CD4-positive, alpha-beta memory T cell (primary cell): ENCODE measurements around the gene HECTD1. TPM values are rescaled to one million over a fixed set of nuclear protein-coding genes. Genes with fewer than 3 reads are reported as not detected.
A peak's percentile ranks its signal among the peaks of the same experiment; 100 is the strongest.
"Not testable (repeated sequence)": the region's sequence is repeated elsewhere in the genome, so short reads cannot be mapped to it uniquely, and the experiment has no call there.

ENCODE experiments used
- CTCF ChIA-PET: fragments of 350-600 bp; sonication (Branson Sonifier 250); formaldehyde crosslinking; loops from one replicate; lab custom pipeline; 2021; ENCODE audit warnings: inconsistent platforms; ENCODE audit not compliant: partially characterized antibody; lab: Charles Lee
- POLR2A ChIA-PET: fragments of 350-600 bp; sonication (Branson Sonifier 250); formaldehyde crosslinking; loops from one replicate; lab custom pipeline; 2021; ENCODE audit not compliant: partially characterized antibody; lab: Charles Lee
- DNase-seq, 5 donors: peaks; one replicate each; pipeline versions ENCODE4 v3.0.0 to v3.0.0-alpha.2; 2020 to 2022; ENCODE audit warnings: mixed read lengths in 1 of 5
- H3K27ac ChIP-seq: one replicate; pipeline ENCODE4 v1.7.0; 2013; ENCODE audit warnings: low read depth, low read length
- H3K27me3 ChIP-seq: 2 replicates; pipeline ENCODE4 v1.7.0; 2013; ENCODE audit warnings: mild to moderate bottlenecking, low read length, moderate library complexity; ENCODE audit not compliant: insufficient read depth
- H3K36me3 ChIP-seq: 2 replicates; pipeline ENCODE4 v1.7.0; 2013; ENCODE audit warnings: mild to moderate bottlenecking, low read length, moderate library complexity; ENCODE audit not compliant: insufficient read depth
- H3K4me1 ChIP-seq: 2 replicates; pipeline ENCODE4 v1.7.0; 2013; ENCODE audit warnings: mild to moderate bottlenecking, low read length, moderate library complexity; ENCODE audit not compliant: insufficient read depth
- H3K4me3 ChIP-seq, 2 donors: one replicate each; pipeline ENCODE4 v1.7.0; 2013; ENCODE audit warnings: low read length in 2 of 2, mild to moderate bottlenecking in 1 of 2
- H3K9me3 ChIP-seq, 2 donors: one replicate each; pipeline ENCODE4 v1.7.0; 2013; ENCODE audit warnings: low read length in 2 of 2, control low read depth in 1 of 2; ENCODE audit not compliant: control insufficient read depth in 1 of 2
- H3K27ac Mint-ChIP-seq, 7 donors: one replicate each; pipeline ENCODE4 v1.8.0; 2020 to 2021; ENCODE audit warnings: mixed read lengths in 7 of 7, mild to moderate bottlenecking in 6 of 7, inconsistent platforms in 3 of 7, moderate library complexity in 3 of 7
- H3K27me3 Mint-ChIP-seq, 2 donors: one replicate each; pipeline ENCODE4 v1.8.0; 2020 to 2021; ENCODE audit warnings: mixed read lengths in 2 of 2
- H3K36me3 Mint-ChIP-seq, 2 donors: one replicate each; pipeline ENCODE4 v1.8.0; 2020 to 2021; ENCODE audit warnings: mixed read lengths in 2 of 2, inconsistent platforms in 1 of 2, mild to moderate bottlenecking in 1 of 2
- H3K4me1 Mint-ChIP-seq, 4 donors: one replicate each; pipeline ENCODE4 v1.8.0; 2020 to 2021; ENCODE audit warnings: mixed read lengths in 4 of 4, mild to moderate bottlenecking in 1 of 4
- H3K4me3 Mint-ChIP-seq, 8 donors: one replicate each; pipeline ENCODE4 v1.8.0; 2020 to 2021; ENCODE audit warnings: mixed read lengths in 8 of 8, mild to moderate bottlenecking in 7 of 8, moderate library complexity in 6 of 8, inconsistent platforms in 3 of 8
- H3K9me3 Mint-ChIP-seq, 8 donors: one replicate each; pipeline ENCODE4 v1.8.0; 2020 to 2021; ENCODE audit warnings: mixed read lengths in 8 of 8, mild to moderate bottlenecking in 5 of 8, inconsistent platforms in 3 of 8, moderate library complexity in 1 of 8
- intact Hi-C: fragments of 100-400 bp; cut with micrococcal nuclease; formaldehyde crosslinking; loops from one replicate; pipeline ENCODE4 v1.15.1; 2023
- polyA plus RNA-seq, 2 donors: library from polyadenylated mRNA; unstranded; fragments of 300-500 nt; fragmentation: Illumina TruSeq; gene quantifications; one replicate each; pipeline ENCODE4 v1.2.3, GENCODE V29; 2021
- total RNA-seq, 2 experiments: library from RNA; stranded (reverse); gene quantifications; one replicate each; pipeline ENCODE4 v1.2.3, GENCODE V29; 2021

The HECTD1 gene
- total and polyA plus RNA-seq, 4 experiments from 2014 or later = 15.6 to 170 (median 96.6) TPM

GRCh38 chr14:31252865-31253264 lies 45.3 kb upstream of the HECTD1 start:
- H3K27me3 Mint-ChIP-seq = no peaks in the 10 kb centered on the region

GRCh38 chr14:31251028-31251958 lies 43.7 kb upstream of the HECTD1 start:
- no peaks in the 10 kb centered on the region for H3K9me3 ChIP-seq
- H3K36me3 Mint-ChIP-seq = no peaks in the 10 kb centered on the region
- ChIA-PET POLR2A (no interaction called here), CTCF (no interaction called here)
- no peaks in the 10 kb centered on the region for H3K27me3 Mint-ChIP-seq
- no peaks in the 10 kb centered on the region for H3K4me1 ChIP-seq
- no peak for DNase-seq
- no peaks in the 10 kb centered on the region for H3K9me3 Mint-ChIP-seq
- H3K27me3 ChIP-seq = no peaks in the 10 kb centered on the region
- H3K36me3 ChIP-seq = no peaks in the 10 kb centered on the region
- no peak overlapping the region for H3K4me3 ChIP-seq
- H3K27ac ChIP-seq = no peak overlapping the region
- intact Hi-C loops = no loop called here
- peaks cover 0 to 4% (median 0%) of the 10 kb centered on the region in 4 donors for H3K4me1 Mint-ChIP-seq
- no peak overlapping the region for H3K27ac Mint-ChIP-seq
- H3K4me3 Mint-ChIP-seq = no peak overlapping the region

More at GRCh38 chr14:31252865-31253264, 45.3 kb upstream of the HECTD1 start:
- no peaks in the 10 kb centered on the region for H3K9me3 Mint-ChIP-seq
- ChIA-PET CTCF (interaction anchor here (0.9 kb wide), 1 partner anchor 44 kb away, joined by 4 read pairs; no protein-coding TSS in a partner anchor), POLR2A (no interaction called here)
- no peak for DNase-seq
- no peaks in the 10 kb centered on the region for H3K4me1 ChIP-seq
- no peak overlapping the region for H3K4me3 Mint-ChIP-seq
- H3K4me3 ChIP-seq = no peak overlapping the region
- H3K36me3 Mint-ChIP-seq = no peaks in the 10 kb centered on the region
- H3K27ac Mint-ChIP-seq = no peak overlapping the region
- H3K27me3 ChIP-seq = no peaks in the 10 kb centered on the region
- H3K27ac ChIP-seq = no peak overlapping the region
- no peaks in the 10 kb centered on the region for H3K36me3 ChIP-seq
- no peaks in the 10 kb centered on the region for H3K9me3 ChIP-seq
- intact Hi-C loops = no loop called here
- peaks cover 0 to 4% (median 0%) of the 10 kb centered on the region in 4 donors for H3K4me1 Mint-ChIP-seq

- ChIA-PET CTCF (no interaction called here), POLR2A (no interaction called here)
- DNase-seq = no peak
- H3K9me3 ChIP-seq = no peaks in the 10 kb centered on the region
- Mint-ChIP-seq H3K4me1 (peaks cover 9 to 24% (median 16%) of the 10 kb centered on the region in 4 donors), H3K9me3 (no peaks in the 10 kb centered on the region), H3K27ac (no peak overlapping the region), H3K36me3 (no peaks in the 10 kb centered on the region), H3K27me3 (no peaks in the 10 kb centered on the region), H3K4me3 (no peak overlapping the region)
- H3K36me3 ChIP-seq = no peaks in the 10 kb centered on the region
- H3K27me3 ChIP-seq = no peaks in the 10 kb centered on the region
- peaks cover 8% of the 10 kb centered on the region for H3K4me1 ChIP-seq
- intact Hi-C loops = no loop called here
- no peak overlapping the region for H3K4me3 ChIP-seq
- no peak overlapping the region for H3K27ac ChIP-seq
Observed at GRCh38 chr14:31244626-31245025, 37.0 kb upstream of the HECTD1 start.

GRCh38 chr14:31243860-31244259 lies 36.3 kb upstream of the HECTD1 start:
- intact Hi-C loops = no loop called here
- H3K27me3 Mint-ChIP-seq = no peaks in the 10 kb centered on the region
- no peaks in the 10 kb centered on the region for H3K9me3 Mint-ChIP-seq

GRCh38 chr14:31242161-31242940 lies 34.8 kb upstream of the HECTD1 start:
- H3K27ac Mint-ChIP-seq = peak overlapping the region in 3 of 7 donors; percentile 19 to 44 (median 42)
- H3K27me3 ChIP-seq, intact Hi-C loops, H3K9me3 ChIP-seq, H3K4me1 ChIP-seq, H3K36me3 ChIP-seq, H3K27ac ChIP-seq, H3K27me3 Mint-ChIP-seq, H3K36me3 Mint-ChIP-seq, CTCF ChIA-PET, H3K9me3 Mint-ChIP-seq, H3K4me3 ChIP-seq, POLR2A ChIA-PET: not testable (repeated sequence)
- peak overlapping the region in 4 of 8 donors; percentile 22 to 63 (median 52) for H3K4me3 Mint-ChIP-seq
- DNase-seq = peak in 1 of 5 donors; percentile 27
- H3K4me1 Mint-ChIP-seq = peaks cover 12 to 24% (median 17%) of the 10 kb centered on the region in 4 donors

More at GRCh38 chr14:31243860-31244259, 36.3 kb upstream of the HECTD1 start:
- Histone ChIP-seq H3K27ac (no peak overlapping the region), H3K9me3 (no peaks in the 10 kb centered on the region), H3K27me3 (no peaks in the 10 kb centered on the region), H3K4me1 (peaks cover 8% of the 10 kb centered on the region), H3K4me3 (no peak overlapping the region), H3K36me3 (no peaks in the 10 kb centered on the region)
- CTCF ChIA-PET = no interaction called here
- no peaks in the 10 kb centered on the region for H3K36me3 Mint-ChIP-seq
- POLR2A ChIA-PET = no interaction called here
- no peak overlapping the region for H3K4me3 Mint-ChIP-seq
- DNase-seq = no peak
- peaks cover 12 to 24% (median 17%) of the 10 kb centered on the region in 4 donors for H3K4me1 Mint-ChIP-seq
- H3K27ac Mint-ChIP-seq = peak overlapping the region in 1 of 7 donors; percentile 33

- Mint-ChIP-seq H3K27me3 (no peaks in the 10 kb centered on the region), H3K36me3 (no peaks in the 10 kb centered on the region), H3K4me3 (peak overlapping the region in 1 of 8 donors; percentile 22), H3K27ac (peak overlapping the region in 4 of 7 donors; percentile 1 to 44 (median 30)), H3K9me3 (no peaks in the 10 kb centered on the region), H3K4me1 (peaks cover 12 to 24% (median 17%) of the 10 kb centered on the region in 4 donors)
- no peaks in the 10 kb centered on the region for H3K36me3 ChIP-seq
- POLR2A ChIA-PET = interaction anchor here (0.8 kb wide), 1 partner anchor 33 kb away, joined by 3 read pairs; the partner anchor contains the start of gene HECTD1
- CTCF ChIA-PET = no interaction called here
- peaks cover 8% of the 10 kb centered on the region for H3K4me1 ChIP-seq
- no peaks in the 10 kb centered on the region for H3K9me3 ChIP-seq
- intact Hi-C loops = no loop called here
- no peak overlapping the region for H3K4me3 ChIP-seq
- DNase-seq = no peak
- H3K27ac ChIP-seq = no peak overlapping the region
- H3K27me3 ChIP-seq = no peaks in the 10 kb centered on the region
Observed at GRCh38 chr14:31241450-31242114, 34.0 kb upstream of the HECTD1 start.
